HEK293 (cell line): Measurements from ENCODE around the gene ADAR.

Experiments
- CTCF ChIA-PET: fragments of 350-600 bp; formaldehyde crosslinking; extraction: SDS; loops from one replicate; lab custom pipeline; 2021; ENCODE audit warnings: antibody characterized with exemption; lab: Yijun Ruan, JAX
- POLR2A ChIA-PET: fragments of 300-600 bp; formaldehyde crosslinking; extraction: SDS; loops from one replicate; lab custom pipeline; 2020; ENCODE audit warnings: antibody characterized with exemption, inconsistent platforms; lab: Yijun Ruan, JAX
- H3K27ac ChIP-seq: fragments of 200-500 bp; sonication (Bioruptor generic); 2 replicates; pipeline ENCODE4 v1.5.1; 2014; ENCODE audit warnings: low read depth, low read length, control low read depth, inconsistent platforms; ENCODE audit errors: extremely low read depth
- H3K36me3 ChIP-seq, 2 experiments: fragments of 200-500 bp in 1 of 2; sonication (Bioruptor generic) in 1 of 2; 1 replicate in 1 of 2; 2 replicates in 1 of 2; pipeline ENCODE4 v1.5.1; 2014 to 2017; ENCODE audit warnings: inconsistent platforms in 2 of 2, low read length in 2 of 2; ENCODE audit not compliant: control insufficient read depth in 2 of 2, insufficient read depth in 1 of 2
- H3K4me1 ChIP-seq: fragments of 200-500 bp; sonication (Bioruptor generic); 2 replicates; pipeline ENCODE4 v1.5.1; 2014; ENCODE audit warnings: mild to moderate bottlenecking, low read length, inconsistent platforms; ENCODE audit not compliant: control insufficient read depth, insufficient read depth
- H3K4me3 ChIP-seq: 2 replicates; pipeline ENCODE4 v1.5.1; 2011; ENCODE audit warnings: low read depth, mild to moderate bottlenecking, control low read depth, low read length, moderate library complexity
- H3K9me3 ChIP-seq: fragments of 200-500 bp; sonication (Bioruptor generic); 2 replicates; pipeline ENCODE4 v1.5.1; 2014; ENCODE audit warnings: low read depth, low read length, inconsistent platforms; ENCODE audit not compliant: control insufficient read depth, insufficient read depth
- FEZF1 ChIP-seq: fragments of 450-650 bp; formaldehyde crosslinking; IDR thresholded peaks from 2 replicates; pipeline ENCODE4 v1.5.1; 2016; ENCODE audit warnings: missing biosample characterization, missing genetic modification characterization
- GFI1B ChIP-seq: fragments of 450-650 bp; formaldehyde crosslinking; IDR thresholded peaks from 2 replicates; pipeline ENCODE4 v1.5.1; 2016; ENCODE audit warnings: missing biosample characterization, missing genetic modification characterization
- IKZF3 ChIP-seq: fragments of 450-650 bp; IDR thresholded peaks from 2 replicates; pipeline ENCODE4 v1.5.0; 2018; ENCODE audit warnings: missing biosample characterization, mild to moderate bottlenecking, missing genetic modification characterization, moderate library complexity
- REST ChIP-seq: fragments of 450-650 bp; formaldehyde crosslinking; IDR thresholded peaks from 2 replicates; pipeline ENCODE4 v1.5.1; 2016; ENCODE audit warnings: missing biosample characterization, missing genetic modification characterization
- SCRT2 ChIP-seq: fragments of 450-650 bp; formaldehyde crosslinking; IDR thresholded peaks from 2 replicates; pipeline ENCODE4 v1.5.1; 2016; ENCODE audit warnings: missing biosample characterization, missing genetic modification characterization
- SETDB1 ChIP-seq: IDR thresholded peaks from one replicate; pipeline ENCODE4 v1.6.1; 2017; ENCODE audit warnings: mild to moderate bottlenecking, low read length, moderate library complexity, mixed read lengths; ENCODE audit not compliant: insufficient read length
- ZBTB8A ChIP-seq: fragments of 450-650 bp; formaldehyde crosslinking; IDR thresholded peaks from 2 replicates; pipeline ENCODE4 v1.5.1; 2016; ENCODE audit warnings: missing biosample characterization, missing genetic modification characterization
- ZEB2 ChIP-seq: fragments of 450-650 bp; formaldehyde crosslinking; IDR thresholded peaks from 2 replicates; pipeline ENCODE4 v1.5.1; 2016; ENCODE audit warnings: missing biosample characterization, missing genetic modification characterization
- ZNF146 ChIP-seq: fragments of 450-650 bp; formaldehyde crosslinking; IDR thresholded peaks from 2 replicates; pipeline ENCODE4 v1.5.1; 2016; ENCODE audit warnings: missing biosample characterization, missing genetic modification characterization
- ZNF214 ChIP-seq: fragments of 450-650 bp; formaldehyde crosslinking; IDR thresholded peaks from 2 replicates; pipeline ENCODE4 v1.5.1; 2017; ENCODE audit warnings: missing biosample characterization, mild to moderate bottlenecking, missing genetic modification characterization, borderline replicate concordance
- ZNF292 ChIP-seq: fragments of 450-650 bp; formaldehyde crosslinking; IDR thresholded peaks from 2 replicates; pipeline ENCODE4 v1.5.1; 2016; ENCODE audit warnings: low read depth, missing biosample characterization, missing genetic modification characterization, borderline replicate concordance
- ZNF302 ChIP-seq: fragments of 450-650 bp; formaldehyde crosslinking; IDR thresholded peaks from 2 replicates; pipeline ENCODE4 v1.5.1; 2016; ENCODE audit warnings: missing biosample characterization, missing genetic modification characterization, low read depth
- ZNF366 ChIP-seq: fragments of 450-650 bp; formaldehyde crosslinking; conservative IDR thresholded peaks from 2 replicates; pipeline ENCODE4 v1.5.1; 2016; ENCODE audit warnings: missing biosample characterization, missing genetic modification characterization
- ZNF530 ChIP-seq: fragments of 450-650 bp; formaldehyde crosslinking; IDR thresholded peaks from 2 replicates; pipeline ENCODE4 v1.5.1; 2016; ENCODE audit warnings: low read depth, missing biosample characterization, missing genetic modification characterization
- ZNF548 ChIP-seq: fragments of 450-650 bp; formaldehyde crosslinking; IDR thresholded peaks from 2 replicates; pipeline ENCODE4 v1.5.1; 2016; ENCODE audit warnings: missing biosample characterization, missing genetic modification characterization
- TF ChIP-seq, protein P1 (sequence below): fragments of 450-650 bp; formaldehyde crosslinking; IDR thresholded peaks from 2 replicates; pipeline ENCODE4 v1.5.1; 2017; ENCODE audit warnings: missing biosample characterization, missing genetic modification characterization
- TF ChIP-seq, protein P2 (sequence below): fragments of 450-650 bp; formaldehyde crosslinking; IDR thresholded peaks from 2 replicates; pipeline ENCODE4 v1.5.1; 2016; ENCODE audit warnings: missing biosample characterization, missing genetic modification characterization
- TF ChIP-seq, protein P3 (sequence below): fragments of 450-650 bp; formaldehyde crosslinking; IDR thresholded peaks from 2 replicates; pipeline ENCODE4 v1.5.1; 2017; ENCODE audit warnings: missing biosample characterization, missing genetic modification characterization

The ADAR gene

DNA sequence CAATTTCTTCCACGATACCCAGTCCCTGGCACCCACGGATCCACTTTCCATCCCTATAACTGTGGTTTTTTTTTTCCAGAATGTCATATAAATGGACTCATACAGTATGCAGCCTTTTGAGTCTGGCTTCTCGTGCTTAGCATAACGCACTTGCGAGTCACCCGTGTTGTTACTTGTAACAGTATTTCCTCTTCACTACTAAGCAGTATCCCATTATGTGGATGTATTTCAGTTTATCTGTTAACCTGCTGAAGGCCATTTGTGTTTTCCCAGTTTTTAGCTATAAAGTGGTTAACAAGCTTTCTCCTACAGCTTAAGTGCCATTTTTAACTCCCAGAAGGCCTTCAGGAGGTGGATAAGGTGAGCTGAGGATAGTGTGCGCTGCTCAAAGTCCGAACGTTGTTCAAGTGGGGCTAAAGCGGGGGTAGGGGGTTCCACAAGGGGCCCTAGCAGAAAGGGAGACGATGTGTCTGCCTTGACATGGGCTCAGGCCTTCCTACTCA is 829 bp downstream of the ADAR start (continued):
- no peak for TF ChIP-seq ZNF530 (tag by site-specific recombination)
- TF ChIP-seq GFI1B (tag by site-specific recombination) = no peak
- no peak for TF ChIP-seq ZNF292 (tag by site-specific recombination)
- no peak for TF ChIP-seq IKZF3
- TF ChIP-seq, protein P1, sequence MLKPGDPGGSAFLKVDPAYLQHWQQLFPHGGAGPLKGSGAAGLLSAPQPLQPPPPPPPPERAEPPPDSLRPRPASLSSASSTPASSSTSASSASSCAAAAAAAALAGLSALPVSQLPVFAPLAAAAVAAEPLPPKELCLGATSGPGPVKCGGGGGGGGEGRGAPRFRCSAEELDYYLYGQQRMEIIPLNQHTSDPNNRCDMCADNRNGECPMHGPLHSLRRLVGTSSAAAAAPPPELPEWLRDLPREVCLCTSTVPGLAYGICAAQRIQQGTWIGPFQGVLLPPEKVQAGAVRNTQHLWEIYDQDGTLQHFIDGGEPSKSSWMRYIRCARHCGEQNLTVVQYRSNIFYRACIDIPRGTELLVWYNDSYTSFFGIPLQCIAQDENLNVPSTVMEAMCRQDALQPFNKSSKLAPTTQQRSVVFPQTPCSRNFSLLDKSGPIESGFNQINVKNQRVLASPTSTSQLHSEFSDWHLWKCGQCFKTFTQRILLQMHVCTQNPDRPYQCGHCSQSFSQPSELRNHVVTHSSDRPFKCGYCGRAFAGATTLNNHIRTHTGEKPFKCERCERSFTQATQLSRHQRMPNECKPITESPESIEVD (tag by site-specific recombination) = peak; percentile 93
- TF ChIP-seq ZNF548 (tag by site-specific recombination) = no peak
- no peak for TF ChIP-seq ZNF302
- TF ChIP-seq REST (tag by site-specific recombination) = no peak
- TF ChIP-seq, protein P2, sequence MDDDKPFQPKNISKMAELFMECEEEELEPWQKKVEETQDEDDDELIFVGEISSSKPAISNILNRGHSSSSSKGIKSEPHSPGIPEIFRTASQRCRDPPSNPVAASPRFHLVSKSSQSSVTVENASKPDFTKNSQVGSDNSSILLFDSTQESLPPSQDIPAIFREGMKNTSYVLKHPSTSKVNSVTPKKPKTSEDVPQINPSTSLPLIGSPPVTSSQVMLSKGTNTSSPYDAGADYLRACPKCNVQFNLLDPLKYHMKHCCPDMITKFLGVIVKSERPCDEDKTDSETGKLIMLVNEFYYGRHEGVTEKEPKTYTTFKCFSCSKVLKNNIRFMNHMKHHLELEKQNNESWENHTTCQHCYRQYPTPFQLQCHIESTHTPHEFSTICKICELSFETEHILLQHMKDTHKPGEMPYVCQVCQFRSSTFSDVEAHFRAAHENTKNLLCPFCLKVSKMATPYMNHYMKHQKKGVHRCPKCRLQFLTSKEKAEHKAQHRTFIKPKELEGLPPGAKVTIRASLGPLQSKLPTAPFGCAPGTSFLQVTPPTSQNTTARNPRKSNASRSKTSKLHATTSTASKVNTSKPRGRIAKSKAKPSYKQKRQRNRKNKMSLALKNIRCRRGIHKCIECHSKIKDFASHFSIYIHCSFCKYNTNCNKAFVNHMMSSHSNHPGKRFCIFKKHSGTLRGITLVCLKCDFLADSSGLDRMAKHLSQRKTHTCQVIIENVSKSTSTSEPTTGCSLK (tag by site-specific recombination) = no peak
- peak; percentile 2; the same call in 1 of the 2 replicates for TF ChIP-seq ZNF146 (tag by site-specific recombination)

- peaks cover 10% of the 10 kb centered on the region; the same call in 1 of the 2 replicates for H3K4me1 ChIP-seq
- CTCF ChIA-PET = no interaction called here
- TF ChIP-seq ZNF214 = no peak
- no peak for TF ChIP-seq ZNF366 (tag by site-specific recombination)
- no peak for TF ChIP-seq SETDB1
- TF ChIP-seq FEZF1 (tag by site-specific recombination) = no peak
- TF ChIP-seq, protein P3, sequence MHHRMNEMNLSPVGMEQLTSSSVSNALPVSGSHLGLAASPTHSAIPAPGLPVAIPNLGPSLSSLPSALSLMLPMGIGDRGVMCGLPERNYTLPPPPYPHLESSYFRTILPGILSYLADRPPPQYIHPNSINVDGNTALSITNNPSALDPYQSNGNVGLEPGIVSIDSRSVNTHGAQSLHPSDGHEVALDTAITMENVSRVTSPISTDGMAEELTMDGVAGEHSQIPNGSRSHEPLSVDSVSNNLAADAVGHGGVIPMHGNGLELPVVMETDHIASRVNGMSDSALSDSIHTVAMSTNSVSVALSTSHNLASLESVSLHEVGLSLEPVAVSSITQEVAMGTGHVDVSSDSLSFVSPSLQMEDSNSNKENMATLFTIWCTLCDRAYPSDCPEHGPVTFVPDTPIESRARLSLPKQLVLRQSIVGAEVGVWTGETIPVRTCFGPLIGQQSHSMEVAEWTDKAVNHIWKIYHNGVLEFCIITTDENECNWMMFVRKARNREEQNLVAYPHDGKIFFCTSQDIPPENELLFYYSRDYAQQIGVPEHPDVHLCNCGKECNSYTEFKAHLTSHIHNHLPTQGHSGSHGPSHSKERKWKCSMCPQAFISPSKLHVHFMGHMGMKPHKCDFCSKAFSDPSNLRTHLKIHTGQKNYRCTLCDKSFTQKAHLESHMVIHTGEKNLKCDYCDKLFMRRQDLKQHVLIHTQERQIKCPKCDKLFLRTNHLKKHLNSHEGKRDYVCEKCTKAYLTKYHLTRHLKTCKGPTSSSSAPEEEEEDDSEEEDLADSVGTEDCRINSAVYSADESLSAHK (tag by site-specific recombination) = no peak
- no peak for TF ChIP-seq SCRT2 (tag by site-specific recombination)
- no peak for TF ChIP-seq ZEB2 (tag by site-specific recombination)
- TF ChIP-seq ZBTB8A (tag by site-specific recombination) = no peak
- TF ChIP-seq, all 188 proteins: peak for 0
- no peak overlapping the region for H3K4me3 ChIP-seq
- peaks cover 0 to 38% of the 10 kb centered on the region in 2 experiments; a peak in 2 of 3 replicates for H3K36me3 ChIP-seq
- H3K27ac ChIP-seq = no peak overlapping the region
- POLR2A ChIA-PET = interaction anchor here (0.8 kb wide), 1 partner anchor 10 kb away, joined by 3 read pairs; no protein-coding TSS in a partner anchor
- no peaks in the 10 kb centered on the region for H3K9me3 ChIP-seq
Measured at GRCh38 chr1:154605534-154605933, 2.5 kb downstream of the ADAR start.
